ENCODE results near the gene ARID1B.

The ARID1B gene

GRCh38 chr6:157217894-157218370, 440.8 kb downstream of the ARID1B start:
- H3K4me1 ChIP-seq (ENCODE audit: insufficient read depth, low read length) = peaks cover 8% of the 10 kb centered on the region; the same call in 1 of the 2 replicates
- no peaks in the 10 kb centered on the region for H3K36me3 ChIP-seq (ENCODE audit: insufficient read depth, low read length)
- H3K9me3 ChIP-seq (ENCODE audit: control insufficient read depth, insufficient read depth, low read length) = no peaks in the 10 kb centered on the region
- H3K9ac ChIP-seq (ENCODE audit: low read depth, low read length) = no peak overlapping the region

- peaks cover 8% of the 10 kb centered on the region; the same call in 1 of the 2 replicates for H3K4me1 ChIP-seq (ENCODE audit: insufficient read depth, low read length)
- no peaks in the 10 kb centered on the region for H3K9me3 ChIP-seq (ENCODE audit: control insufficient read depth, insufficient read depth, low read length)
- H3K36me3 ChIP-seq (ENCODE audit: insufficient read depth, low read length) = no peaks in the 10 kb centered on the region
- no peak overlapping the region for H3K9ac ChIP-seq (ENCODE audit: low read depth, low read length)
Measured at GRCh38 chr6:157218371-157219198, 441.4 kb downstream of the ARID1B start.

GRCh38 chr6:157219201-157220200, 442.3 kb downstream of the ARID1B start:
- Histone ChIP-seq H3K4me1 (ENCODE audit: insufficient read depth, low read length) (peaks cover 8% of the 10 kb centered on the region; the same call in 1 of the 2 replicates), H3K9ac (ENCODE audit: low read depth, low read length) (no peak overlapping the region)

GRCh38 chr6:157220485-157220884, 443.3 kb downstream of the ARID1B start:
- Histone ChIP-seq H3K9me3 (ENCODE audit: control insufficient read depth, insufficient read depth, low read length) (no peaks in the 10 kb centered on the region), H3K36me3 (ENCODE audit: insufficient read depth, low read length) (no peaks in the 10 kb centered on the region), H3K9ac (ENCODE audit: low read depth, low read length) (no peak overlapping the region), H3K4me1 (ENCODE audit: insufficient read depth, low read length) (peaks cover 8% of the 10 kb centered on the region; the same call in 1 of the 2 replicates)

More at GRCh38 chr6:157219201-157220200, 442.3 kb downstream of the ARID1B start:
- H3K9me3 ChIP-seq (ENCODE audit: control insufficient read depth, insufficient read depth, low read length) = no peaks in the 10 kb centered on the region
- H3K36me3 ChIP-seq (ENCODE audit: insufficient read depth, low read length) = no peaks in the 10 kb centered on the region

GRCh38 chr6:157221049-157221816, 444.1 kb downstream of the ARID1B start:
- H3K4me1 ChIP-seq (ENCODE audit: insufficient read depth, low read length) = peaks cover 8% of the 10 kb centered on the region; the same call in 1 of the 2 replicates
- no peak overlapping the region; the same call in 1 of the 2 replicates for H3K9ac ChIP-seq (ENCODE audit: low read depth, low read length)
- no peaks in the 10 kb centered on the region for H3K36me3 ChIP-seq (ENCODE audit: insufficient read depth, low read length)
- H3K9me3 ChIP-seq (ENCODE audit: control insufficient read depth, insufficient read depth, low read length) = no peaks in the 10 kb centered on the region

GRCh38 chr6:157221817-157222175, 444.6 kb downstream of the ARID1B start:
- Histone ChIP-seq H3K9ac (ENCODE audit: low read depth, low read length) (no peak overlapping the region), H3K36me3 (ENCODE audit: insufficient read depth, low read length) (no peaks in the 10 kb centered on the region), H3K9me3 (ENCODE audit: control insufficient read depth, insufficient read depth, low read length) (no peaks in the 10 kb centered on the region), H3K4me1 (ENCODE audit: insufficient read depth, low read length) (peaks cover 8% of the 10 kb centered on the region; the same call in 1 of the 2 replicates)

- no peaks in the 10 kb centered on the region for H3K9me3 ChIP-seq (ENCODE audit: control insufficient read depth, insufficient read depth, low read length)
- peaks cover 8% of the 10 kb centered on the region; the same call in 1 of the 2 replicates for H3K4me1 ChIP-seq (ENCODE audit: insufficient read depth, low read length)
- H3K36me3 ChIP-seq (ENCODE audit: insufficient read depth, low read length) = no peaks in the 10 kb centered on the region
- no peak overlapping the region for H3K9ac ChIP-seq (ENCODE audit: low read depth, low read length)
Measured at GRCh38 chr6:157222201-157222981, 445.2 kb downstream of the ARID1B start.

GRCh38 chr6:157223021-157223430, 445.8 kb downstream of the ARID1B start:
- H3K9me3 ChIP-seq (ENCODE audit: control insufficient read depth, insufficient read depth, low read length) = no peaks in the 10 kb centered on the region
- no peak overlapping the region for H3K9ac ChIP-seq (ENCODE audit: low read depth, low read length)
- H3K36me3 ChIP-seq (ENCODE audit: insufficient read depth, low read length) = no peaks in the 10 kb centered on the region
- H3K4me1 ChIP-seq (ENCODE audit: insufficient read depth, low read length) = peaks cover 10% of the 10 kb centered on the region; the same call in 1 of the 2 replicates

- H3K36me3 ChIP-seq (ENCODE audit: insufficient read depth, low read length) = no peaks in the 10 kb centered on the region
- H3K9me3 ChIP-seq (ENCODE audit: control insufficient read depth, insufficient read depth, low read length) = no peaks in the 10 kb centered on the region
- peaks cover 10% of the 10 kb centered on the region; the same call in 1 of the 2 replicates for H3K4me1 ChIP-seq (ENCODE audit: insufficient read depth, low read length)
- H3K9ac ChIP-seq (ENCODE audit: low read depth, low read length) = no peak overlapping the region
Measured at GRCh38 chr6:157223511-157223910, 446.3 kb downstream of the ARID1B start.

- peaks cover 5% of the 10 kb centered on the region; the same call in 1 of the 2 replicates for H3K4me1 ChIP-seq (ENCODE audit: insufficient read depth, low read length)
- no peaks in the 10 kb centered on the region for H3K36me3 ChIP-seq (ENCODE audit: insufficient read depth, low read length)
- no peak overlapping the region for H3K9ac ChIP-seq (ENCODE audit: low read depth, low read length)
- H3K9me3 ChIP-seq (ENCODE audit: control insufficient read depth, insufficient read depth, low read length) = no peaks in the 10 kb centered on the region
Measured at GRCh38 chr6:157224178-157224950, 447.2 kb downstream of the ARID1B start.

GRCh38 chr6:157224951-157225574, 447.9 kb downstream of the ARID1B start:
- Histone ChIP-seq H3K4me1 (ENCODE audit: insufficient read depth, low read length) (peaks cover 3% of the 10 kb centered on the region; the same call in 1 of the 2 replicates), H3K9me3 (ENCODE audit: control insufficient read depth, insufficient read depth, low read length) (no peaks in the 10 kb centered on the region), H3K9ac (ENCODE audit: low read depth, low read length) (no peak overlapping the region), H3K36me3 (ENCODE audit: insufficient read depth, low read length) (no peaks in the 10 kb centered on the region)

- Histone ChIP-seq H3K9ac (ENCODE audit: low read depth, low read length) (no peak overlapping the region), H3K36me3 (ENCODE audit: insufficient read depth, low read length) (no peaks in the 10 kb centered on the region), H3K4me1 (ENCODE audit: insufficient read depth, low read length) (peaks cover 3% of the 10 kb centered on the region; the same call in 1 of the 2 replicates), H3K9me3 (ENCODE audit: control insufficient read depth, insufficient read depth, low read length) (no peaks in the 10 kb centered on the region)
Measured at GRCh38 chr6:157225575-157225995, 448.4 kb downstream of the ARID1B start.
